ENCODE results near the gene TMEM117.
A peak's percentile ranks its signal among the peaks of the same experiment; 100 is the strongest.

TMEM117 gene

DNA sequence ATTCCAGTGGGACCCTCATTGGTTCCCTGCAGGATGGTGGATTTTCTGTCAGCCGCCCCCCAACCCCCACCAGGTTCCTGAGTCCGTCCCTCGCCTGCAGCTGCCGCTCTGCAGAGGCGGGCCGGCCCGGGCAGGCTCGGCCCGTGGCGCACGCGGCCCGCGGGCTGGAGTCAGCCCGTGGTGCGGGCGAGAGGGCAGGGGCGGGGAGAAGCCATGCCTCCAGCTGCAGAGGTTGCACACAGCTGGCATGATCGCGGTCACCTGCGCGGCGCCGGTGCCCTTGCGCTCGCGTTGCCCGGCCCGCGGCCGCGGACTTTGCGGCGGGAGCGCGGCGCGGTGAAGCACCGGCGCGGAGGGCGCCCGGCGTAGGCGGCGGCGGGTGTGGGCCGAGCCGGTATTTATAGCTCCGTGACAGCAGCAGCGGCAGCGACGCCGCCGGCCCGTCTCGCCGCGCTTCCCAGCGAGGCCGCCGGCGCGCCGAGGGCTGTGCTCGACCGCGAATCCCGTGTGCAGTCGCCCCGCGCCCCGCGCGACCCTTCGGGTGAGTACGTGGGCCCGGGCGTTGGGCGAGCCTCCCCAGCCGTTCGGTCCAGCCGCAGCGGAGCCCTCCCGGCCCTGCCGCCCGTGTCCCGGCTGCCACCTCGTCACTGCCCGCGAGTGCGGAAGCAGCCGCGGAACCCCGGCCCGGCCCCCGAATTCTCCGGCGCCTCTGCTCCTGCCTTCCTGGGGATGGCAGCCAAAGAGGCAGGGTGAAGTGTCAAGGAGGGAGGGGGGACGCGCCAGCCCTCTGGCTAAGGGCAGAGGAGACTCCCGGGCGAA lies at the start of gene TMEM117:
TMEM117 (plus strand) TSS at position 426 of the 819 bp plus-strand sequence.
- peak; percentile 62 to 64 for DNase-seq (ENCODE audit: low read depth in 1 of 2, low spot score in 1 of 2)
- in situ Hi-C loops (cut with HindIII; ENCODE audit: low pct_unique_long_range_greater_than_20kb, low sequenced_read_pairs), result no loop called here
- no peak for TF ChIP-seq JUND (IDR thresholded peaks at IDR 0.05; ENCODE audit: low read depth)

DNA sequence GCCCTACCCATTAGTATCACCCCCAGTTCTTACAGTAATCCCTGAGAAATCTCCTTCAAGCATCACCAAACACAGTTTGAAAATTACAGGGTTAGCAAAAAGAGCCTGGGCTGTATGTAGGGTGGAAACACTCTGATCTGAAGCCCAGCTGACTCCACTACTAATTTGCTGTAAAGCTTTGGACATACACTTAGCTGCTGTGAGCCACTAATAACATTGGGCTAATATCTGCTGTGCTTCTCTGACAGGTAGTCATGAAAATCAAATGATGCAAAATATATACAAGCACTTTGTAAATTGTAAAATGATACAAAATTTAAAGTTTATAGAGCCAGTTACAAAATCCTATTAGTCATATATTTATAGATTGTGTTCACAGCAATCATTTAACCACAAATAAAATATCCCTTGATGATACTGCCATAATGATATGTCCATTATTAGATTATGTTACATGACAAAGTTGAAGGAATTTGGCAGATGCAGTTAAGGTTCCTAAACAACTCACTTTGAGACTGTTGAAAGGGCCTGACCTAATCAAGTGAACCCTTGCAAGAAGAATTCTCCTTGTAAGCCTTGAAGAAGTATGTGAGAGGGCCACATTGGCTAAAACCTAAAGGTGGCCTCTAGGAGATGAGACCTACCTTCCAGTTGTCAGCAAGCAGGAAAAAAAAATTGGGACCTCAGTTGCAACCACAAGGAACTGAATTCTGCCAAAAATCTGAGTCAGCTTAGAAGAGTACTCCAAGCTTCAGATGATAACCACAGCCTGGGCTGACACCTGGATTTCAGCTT lies 48.8 kb upstream of the TMEM117 start:
- DNase-seq (ENCODE audit: low read depth in 1 of 2, low spot score in 1 of 2), result no peak
- in situ Hi-C loops (cut with HindIII; ENCODE audit: low pct_unique_long_range_greater_than_20kb, low sequenced_read_pairs), result no loop called here
- TF ChIP-seq JUND (IDR thresholded peaks at IDR 0.05; ENCODE audit: low read depth), result no peak

DNA sequence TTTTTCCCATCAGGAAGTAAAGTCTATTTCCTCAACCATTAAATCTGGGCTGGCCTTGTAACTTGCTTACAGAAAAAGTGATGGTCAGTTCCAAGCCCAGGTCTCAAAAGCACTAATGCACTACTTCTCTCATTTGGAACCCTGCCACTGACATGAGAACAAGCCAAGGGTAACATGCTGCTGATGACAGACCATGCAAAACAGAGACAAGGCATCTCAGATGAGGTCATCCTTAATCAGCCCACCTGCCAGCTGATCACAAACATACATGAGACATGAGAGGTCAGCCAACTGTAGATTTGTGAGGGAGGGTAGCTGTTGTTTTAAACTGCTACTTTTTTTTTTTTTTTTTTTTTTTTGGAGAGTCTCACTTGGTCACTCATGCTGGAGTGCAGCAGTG lies 45.9 kb upstream of the TMEM117 start:
- no peak for DNase-seq (ENCODE audit: low read depth in 1 of 2, low spot score in 1 of 2)
- in situ Hi-C loops (cut with HindIII; ENCODE audit: low pct_unique_long_range_greater_than_20kb, low sequenced_read_pairs), result no loop called here
- no peak for TF ChIP-seq JUND (IDR thresholded peaks at IDR 0.05; ENCODE audit: low read depth)

DNA sequence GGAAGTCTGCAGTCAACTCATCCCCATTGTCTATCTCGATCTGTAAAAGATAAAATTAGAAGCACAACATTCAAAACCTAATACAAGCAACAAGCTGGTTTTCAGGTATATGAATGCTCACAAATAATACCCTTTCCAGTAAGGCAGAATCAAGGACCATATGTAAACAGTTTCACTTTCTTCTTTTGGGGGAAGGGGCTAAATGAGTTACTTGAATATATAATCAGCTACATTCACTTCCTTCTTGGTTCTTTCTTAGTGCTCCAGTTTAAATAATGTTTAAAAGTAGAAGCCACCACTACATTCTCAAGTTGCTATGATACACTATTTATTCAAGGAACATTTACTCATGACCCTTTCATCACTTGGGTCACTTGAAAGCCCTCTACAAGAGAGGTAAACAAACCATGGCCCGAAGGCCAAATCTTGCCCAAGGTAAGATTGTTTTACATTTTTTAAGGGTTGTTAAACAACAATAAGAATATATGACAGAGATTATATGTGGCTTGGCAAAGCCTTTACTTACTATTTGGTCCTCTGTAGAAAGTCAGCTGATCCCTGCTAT lies 40.1 kb upstream of the TMEM117 start:
- DNase-seq (ENCODE audit: low read depth in 1 of 2, low spot score in 1 of 2), result peak in 1 of 2 experiments; percentile 86
- TF ChIP-seq JUND (IDR thresholded peaks at IDR 0.05; ENCODE audit: low read depth), result no peak
- in situ Hi-C loops (cut with HindIII; ENCODE audit: low pct_unique_long_range_greater_than_20kb, low sequenced_read_pairs), result no loop called here

DNA sequence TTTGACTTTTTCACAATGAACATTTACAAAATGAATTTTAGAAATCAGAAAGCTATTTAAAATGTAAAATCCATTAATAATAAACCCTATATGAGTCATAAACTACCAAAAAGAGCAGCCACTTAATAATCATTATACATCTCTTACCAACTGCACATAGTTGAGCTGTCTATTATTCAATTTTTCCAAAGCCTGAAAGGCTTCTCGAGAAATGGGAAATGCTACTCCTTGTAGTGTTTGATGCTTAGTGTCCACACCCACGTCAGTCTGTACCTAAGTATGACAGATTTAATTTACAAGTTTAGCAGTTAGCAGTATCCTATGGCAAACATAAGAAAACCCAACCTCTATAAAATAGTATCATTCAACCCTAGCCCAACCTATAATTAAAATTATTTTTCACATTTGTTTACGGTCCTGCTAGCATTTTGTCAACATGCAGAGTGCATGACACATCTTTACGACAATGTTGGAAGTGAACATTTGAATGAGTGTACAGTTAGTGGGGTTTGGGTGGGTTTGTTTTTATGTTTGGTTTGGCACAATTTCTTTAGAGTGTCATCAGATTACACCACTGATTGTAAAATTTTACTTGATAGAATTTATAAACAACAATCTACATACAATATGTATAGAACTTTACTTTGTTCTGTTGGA lies 38.2 kb upstream of the TMEM117 start:
- in situ Hi-C loops (cut with HindIII; ENCODE audit: low pct_unique_long_range_greater_than_20kb, low sequenced_read_pairs), result no loop called here
- no peak for DNase-seq (ENCODE audit: low read depth in 1 of 2, low spot score in 1 of 2)
- no peak for TF ChIP-seq JUND (IDR thresholded peaks at IDR 0.05; ENCODE audit: low read depth)

DNA sequence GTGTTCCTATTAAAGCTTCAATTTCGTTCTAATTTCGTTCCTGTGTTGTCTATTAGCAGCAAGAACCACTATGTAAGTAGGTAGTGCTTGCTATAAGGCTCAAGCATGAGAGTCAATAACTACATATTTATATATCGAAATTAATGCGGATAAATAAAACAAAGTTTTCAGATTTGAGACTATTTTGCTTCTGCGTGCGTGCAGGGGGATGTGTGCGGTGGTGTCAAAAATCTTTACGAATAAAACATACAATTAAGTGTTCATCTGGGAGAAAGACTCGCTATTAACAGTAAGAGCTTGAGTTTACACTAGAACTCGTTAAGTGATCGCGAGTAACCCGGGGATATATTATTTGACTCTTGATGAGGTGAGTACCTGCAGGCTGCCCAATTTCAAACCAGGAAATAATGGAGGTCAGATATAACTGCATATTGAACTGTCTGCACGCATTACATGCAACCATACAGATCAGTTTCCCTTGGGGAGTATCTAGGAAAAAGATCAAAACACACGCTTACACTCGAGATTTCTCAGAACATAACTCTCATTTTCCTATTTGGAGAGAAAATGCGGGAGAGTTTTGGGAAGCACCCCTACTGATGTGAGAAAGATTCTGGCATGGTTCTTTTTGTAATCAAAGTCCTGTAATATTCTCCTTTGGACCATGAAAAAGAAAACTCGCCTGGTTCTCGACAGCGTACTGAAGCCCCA lies 30.6 kb upstream of the TMEM117 start:
- in situ Hi-C loops (cut with HindIII; ENCODE audit: low pct_unique_long_range_greater_than_20kb, low sequenced_read_pairs), result no loop called here
- no peak for TF ChIP-seq JUND (IDR thresholded peaks at IDR 0.05; ENCODE audit: low read depth)

DNA sequence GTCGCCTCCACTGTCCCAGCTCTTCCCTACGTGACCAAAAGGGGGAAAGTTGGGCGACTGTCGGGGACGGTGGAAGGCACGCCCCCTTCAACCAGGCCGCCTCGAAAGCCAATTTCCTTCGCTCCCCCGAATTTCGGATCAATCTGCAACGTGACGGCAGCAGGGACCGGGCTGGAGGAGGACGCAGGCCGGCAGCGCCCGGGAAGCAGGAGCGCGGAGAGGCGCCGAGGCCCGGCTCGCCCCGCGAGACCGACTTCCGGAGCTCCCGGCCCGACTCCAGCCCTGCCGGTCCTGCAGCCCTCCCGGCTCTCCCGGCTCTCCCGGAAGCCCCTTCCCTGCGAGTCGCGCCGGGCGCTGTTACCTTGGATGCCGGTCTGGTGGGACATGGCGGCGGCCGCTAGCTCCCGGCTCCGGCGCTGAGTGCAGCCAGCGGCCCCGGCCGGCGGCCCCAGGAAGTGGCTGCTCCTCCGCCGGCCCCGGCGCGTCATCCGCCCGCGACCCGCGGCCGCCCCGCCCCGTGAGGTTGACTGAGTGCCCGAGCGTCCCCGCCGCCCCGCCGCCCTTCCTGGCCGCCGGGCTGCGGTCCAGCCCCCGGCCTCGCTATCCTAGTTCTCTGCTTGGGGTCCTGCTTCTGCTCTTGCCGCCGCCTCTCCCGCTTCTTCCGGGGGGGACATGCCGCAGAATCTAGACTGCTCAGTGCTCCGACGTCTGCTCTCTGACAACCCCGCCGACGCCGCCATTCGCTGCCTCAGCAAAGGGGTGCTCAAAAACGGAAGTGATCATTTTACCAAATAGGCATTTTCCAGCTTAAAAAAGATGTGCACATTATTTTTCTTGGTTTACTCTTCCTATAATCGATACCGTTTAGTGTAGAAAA lies 29.8 kb upstream of the TMEM117 start, which contains the start of gene TWF1:
TWF1 (minus strand) TSS at position 458 of the 877 bp plus-strand sequence; CDS start at position 386, 72 bp downstream.
- TF ChIP-seq JUND (IDR thresholded peaks at IDR 0.05; ENCODE audit: low read depth), result no peak
- peak; percentile 86 to 90 for DNase-seq (ENCODE audit: low read depth in 1 of 2, low spot score in 1 of 2)
- in situ Hi-C loops (cut with HindIII; ENCODE audit: low pct_unique_long_range_greater_than_20kb, low sequenced_read_pairs), result no loop called here

More for the DNA sequence above, 30.6 kb upstream of the TMEM117 start:
- peak; percentile 29 to 41 for DNase-seq (ENCODE audit: low read depth in 1 of 2, low spot score in 1 of 2)

DNA sequence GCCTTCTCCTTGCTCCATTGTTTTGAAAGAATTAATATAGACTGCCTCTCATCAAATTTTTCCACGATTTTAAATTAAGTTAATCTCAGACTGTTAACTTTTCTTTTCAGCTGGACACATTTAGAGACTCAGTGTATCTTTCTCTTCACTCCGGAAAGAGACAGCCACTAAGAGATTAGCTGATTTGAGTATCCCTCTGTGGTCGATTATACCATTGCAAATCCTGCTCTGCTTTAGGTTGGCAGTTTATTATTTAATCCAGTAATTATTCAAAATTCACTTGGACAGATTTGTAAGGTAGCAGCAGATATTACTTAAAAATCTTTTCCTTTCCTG lies 29.2 kb upstream of the TMEM117 start:
- in situ Hi-C loops (cut with HindIII; ENCODE audit: low pct_unique_long_range_greater_than_20kb, low sequenced_read_pairs), result no loop called here
- DNase-seq (ENCODE audit: low read depth in 1 of 2, low spot score in 1 of 2), result no peak
- no peak for TF ChIP-seq JUND (IDR thresholded peaks at IDR 0.05; ENCODE audit: low read depth)

DNA sequence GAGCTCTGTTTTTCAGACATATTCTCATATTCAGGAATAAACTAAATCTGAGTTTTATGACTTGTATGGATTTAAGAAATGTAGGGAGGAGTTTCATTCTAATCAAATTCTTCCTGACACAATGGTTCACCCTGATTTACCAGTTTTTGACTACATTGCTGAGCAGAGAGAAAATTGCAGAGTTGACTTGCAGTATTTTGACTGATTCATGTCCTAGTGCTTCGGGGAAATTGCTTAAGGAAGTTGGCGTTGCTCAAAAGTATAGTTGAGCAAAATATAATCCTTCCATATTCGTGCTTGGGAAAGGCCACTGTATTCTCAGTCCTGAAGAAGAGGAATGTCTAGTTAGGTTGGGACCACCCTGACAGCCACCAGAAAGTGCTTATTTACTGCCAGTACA lies 28.5 kb upstream of the TMEM117 start:
- in situ Hi-C loops (cut with HindIII; ENCODE audit: low pct_unique_long_range_greater_than_20kb, low sequenced_read_pairs), result no loop called here

DNA sequence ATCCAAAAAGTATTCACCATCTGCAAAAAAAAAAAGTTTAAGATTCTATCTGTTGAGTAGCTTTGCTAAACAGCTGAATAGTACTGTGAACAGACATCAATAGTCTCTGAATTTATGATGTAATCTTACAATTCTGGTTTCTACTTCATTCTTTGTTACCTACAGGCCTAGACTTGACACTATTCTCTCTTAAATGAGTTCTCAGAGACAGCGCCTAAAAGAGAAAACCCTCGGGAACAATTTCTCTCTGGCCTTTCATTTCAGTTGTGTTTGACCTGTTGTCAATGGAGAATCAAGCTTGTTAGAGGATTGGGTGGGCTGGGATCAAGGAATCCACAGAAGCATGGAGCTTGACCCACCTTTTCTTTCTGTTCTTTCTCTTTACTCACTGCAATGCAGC lies 23.8 kb upstream of the TMEM117 start:
- in situ Hi-C loops (cut with HindIII; ENCODE audit: low pct_unique_long_range_greater_than_20kb, low sequenced_read_pairs), result no loop called here
- no peak for TF ChIP-seq JUND (IDR thresholded peaks at IDR 0.05; ENCODE audit: low read depth)
- no peak for DNase-seq (ENCODE audit: low read depth in 1 of 2, low spot score in 1 of 2)

More for the DNA sequence above, 28.5 kb upstream of the TMEM117 start:
- no peak for TF ChIP-seq JUND (IDR thresholded peaks at IDR 0.05; ENCODE audit: low read depth)
- no peak for DNase-seq (ENCODE audit: low read depth in 1 of 2, low spot score in 1 of 2)

DNA sequence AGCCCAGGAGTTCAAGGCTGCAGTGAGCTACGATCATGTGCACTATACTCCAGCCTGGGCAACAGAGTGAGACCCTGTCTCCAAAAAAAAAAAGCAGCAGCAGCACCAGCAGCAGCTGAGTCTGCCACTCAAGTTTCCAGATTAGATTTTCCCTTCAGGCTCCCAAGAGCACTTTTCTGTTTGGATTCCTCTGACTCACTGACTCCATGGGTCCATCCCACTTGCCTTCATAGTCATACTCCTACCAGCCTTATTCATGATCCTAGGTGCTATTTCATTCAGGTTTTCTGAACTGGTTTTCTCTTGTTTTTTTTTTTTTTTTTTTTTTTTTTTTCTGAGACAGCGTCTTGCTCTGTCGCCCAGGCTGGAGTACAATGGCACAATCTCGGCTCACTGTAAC lies 23.0 kb upstream of the TMEM117 start:
- no peak for DNase-seq (ENCODE audit: low read depth in 1 of 2, low spot score in 1 of 2)
- TF ChIP-seq JUND (IDR thresholded peaks at IDR 0.05; ENCODE audit: low read depth), result no peak
- in situ Hi-C loops (cut with HindIII; ENCODE audit: low pct_unique_long_range_greater_than_20kb, low sequenced_read_pairs), result no loop called here

Measured in T47D (cell line).